Mesenchymal stem cell (in vitro differentiated cells and primary cell): ENCODE measurements around the gene WNT11.

ENCODE experiments used
- DNase-seq: peaks from one replicate; pipeline ENCODE4 v3.0.0-alpha.2; 2013
- H2AFZ ChIP-seq: one replicate; pipeline ENCODE4 v1.6.1; 2013; ENCODE audit warnings: low read depth, mild to moderate bottlenecking, control low read depth, inconsistent platforms, low read length, moderate library complexity
- H2AK5ac ChIP-seq: 2 replicates; pipeline ENCODE4 v1.6.1; 2013; ENCODE audit warnings: low read length, moderate library complexity, mild to moderate bottlenecking, inconsistent platforms; ENCODE audit not compliant: severe bottlenecking
- H2BK120ac ChIP-seq: one replicate; pipeline ENCODE4 v1.6.1; 2013; ENCODE audit warnings: low read depth, mild to moderate bottlenecking, inconsistent platforms, low read length, moderate library complexity
- H2BK12ac ChIP-seq, 2 experiments: one replicate each; pipeline ENCODE4 v1.6.1; 2013; ENCODE audit warnings: inconsistent platforms in 2 of 2, low read length in 2 of 2, mild to moderate bottlenecking in 2 of 2, moderate library complexity in 2 of 2, control low read depth in 1 of 2
- H2BK15ac ChIP-seq: one replicate; pipeline ENCODE4 v1.6.1; 2013; ENCODE audit warnings: mild to moderate bottlenecking, low read depth, inconsistent platforms; ENCODE audit not compliant: poor library complexity, severe bottlenecking
- H2BK5ac ChIP-seq: 2 replicates; pipeline ENCODE4 v1.6.1; 2013; ENCODE audit warnings: low read depth, mild to moderate bottlenecking, low read length, control low read depth, inconsistent platforms; ENCODE audit not compliant: poor library complexity, severe bottlenecking
- H3K14ac ChIP-seq, 2 experiments: one replicate each; pipeline ENCODE4 v1.6.1; 2013; ENCODE audit warnings: inconsistent platforms in 2 of 2, low read length in 2 of 2, control low read depth in 1 of 2, mild to moderate bottlenecking in 1 of 2, moderate library complexity in 1 of 2
- H3K18ac ChIP-seq, 2 experiments: one replicate each; pipeline ENCODE4 v1.6.1; 2013; ENCODE audit warnings: inconsistent platforms in 2 of 2, low read length in 2 of 2, control low read depth in 1 of 2, low read depth in 1 of 2, mild to moderate bottlenecking in 1 of 2
- H3K23ac ChIP-seq, 2 experiments: one replicate each; pipeline ENCODE4 v1.6.1; 2013; ENCODE audit warnings: inconsistent platforms in 2 of 2, low read length in 2 of 2, mild to moderate bottlenecking in 2 of 2, moderate library complexity in 2 of 2, control low read depth in 1 of 2
- H3K27ac ChIP-seq: 2 replicates; pipeline ENCODE4 v1.5.1; 2013; ENCODE audit warnings: mild to moderate bottlenecking, moderate library complexity, low read length, control low read depth, inconsistent platforms; ENCODE audit not compliant: poor library complexity, severe bottlenecking
- H3K27me3 ChIP-seq, 2 experiments: 2 replicates each; pipeline versions ENCODE4 v1.6.1 to v1.7.0; 2013; ENCODE audit warnings: low read length in 2 of 2, mild to moderate bottlenecking in 2 of 2, moderate library complexity in 2 of 2, control low read depth in 1 of 2, inconsistent platforms in 1 of 2; ENCODE audit not compliant: control insufficient read depth in 1 of 2, insufficient read depth in 1 of 2
- H3K36me3 ChIP-seq, 2 experiments: 2 replicates each; pipeline versions ENCODE4 v1.6.1 to v1.7.0; 2013; ENCODE audit warnings: low read length in 2 of 2, control low read depth in 1 of 2, inconsistent platforms in 1 of 2, low read depth in 1 of 2, mild to moderate bottlenecking in 1 of 2; ENCODE audit not compliant: insufficient read depth in 2 of 2, control insufficient read depth in 1 of 2
- H3K4ac ChIP-seq, 2 experiments: one replicate each; pipeline ENCODE4 v1.6.1; 2013; ENCODE audit warnings: inconsistent platforms in 2 of 2, low read length in 2 of 2, mild to moderate bottlenecking in 2 of 2, moderate library complexity in 2 of 2, control low read depth in 1 of 2, low read depth in 1 of 2
- H3K4me1 ChIP-seq: 2 replicates; pipeline ENCODE4 v1.6.1; 2013; ENCODE audit warnings: low read depth, low read length, control low read depth; ENCODE audit not compliant: control insufficient read depth, insufficient read depth
- H3K4me2 ChIP-seq: 2 replicates; pipeline ENCODE4 v1.6.1; 2013; ENCODE audit warnings: low read length, mild to moderate bottlenecking, inconsistent platforms; ENCODE audit not compliant: poor library complexity, severe bottlenecking
- H3K4me3 ChIP-seq, 2 experiments: 2 replicates each; pipeline versions ENCODE4 v1.5.1 to v1.7.0; 2013; ENCODE audit warnings: low read length in 2 of 2, mild to moderate bottlenecking in 2 of 2, control low read depth in 1 of 2, low read depth in 1 of 2; ENCODE audit not compliant: insufficient read depth in 1 of 2
- H3K79me1 ChIP-seq: replicated peaks from 2 replicates; pipeline ENCODE4 v1.6.1; 2013; ENCODE audit warnings: mild to moderate bottlenecking, control low read depth, low read length, inconsistent platforms; ENCODE audit not compliant: poor library complexity, severe bottlenecking
- H3K9ac ChIP-seq: 2 replicates; pipeline ENCODE4 v1.7.0; 2013; ENCODE audit warnings: mild to moderate bottlenecking, low read length, moderate library complexity
- H3K9me3 ChIP-seq: 2 replicates; pipeline ENCODE4 v1.7.0; 2013; ENCODE audit warnings: mild to moderate bottlenecking, low read length; ENCODE audit not compliant: control insufficient read depth
- H4K8ac ChIP-seq: one replicate; pipeline ENCODE4 v1.6.1; 2013; ENCODE audit warnings: inconsistent platforms, mild to moderate bottlenecking, low read length, moderate library complexity
- H4K91ac ChIP-seq: one replicate; pipeline ENCODE4 v1.6.1; 2013; ENCODE audit warnings: mild to moderate bottlenecking, low read length, inconsistent platforms
- WGBS: methylation state at CpG from one replicate; pipeline ENCODE4 v1.1.7; 2013; ENCODE audit warnings: mixed read lengths; 5-methylcytosine and 5-hydroxymethylcytosine counted together

Gene WNT11

DNA sequence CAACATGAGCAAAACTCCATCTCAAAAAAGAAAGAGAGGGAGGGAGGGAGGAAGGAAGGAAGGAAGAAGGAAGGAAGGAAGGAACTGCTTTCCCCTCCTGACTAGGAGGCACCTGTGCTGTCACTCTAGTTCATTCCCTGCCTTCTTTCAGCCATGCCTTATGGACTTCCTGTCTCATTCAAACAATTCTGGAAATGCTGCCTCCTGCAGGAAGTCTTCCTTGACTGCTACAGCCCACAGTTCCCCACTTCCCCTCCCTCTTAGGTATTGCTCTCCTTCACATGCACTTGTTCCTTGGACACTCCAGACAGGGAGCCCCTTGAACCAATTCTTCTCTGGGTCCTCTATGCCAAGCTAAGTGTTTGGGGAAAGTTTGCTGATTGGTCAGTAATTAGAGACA, 31.6 kb upstream of the WNT11 start:
- H3K27ac ChIP-seq = no peak overlapping the region
- no peak overlapping the region for H3K23ac ChIP-seq
- H3K9me3 ChIP-seq = no peaks in the 10 kb centered on the region
- peak; percentile 17 for DNase-seq
- no peaks in the 10 kb centered on the region for H3K36me3 ChIP-seq
- no peak overlapping the region for H2BK15ac ChIP-seq
- no peak overlapping the region for H4K91ac ChIP-seq
- H2AK5ac ChIP-seq = no peak overlapping the region
- peaks cover 27% of the 10 kb centered on the region for H3K4me1 ChIP-seq
- H3K18ac ChIP-seq = no peak overlapping the region
- H3K27me3 ChIP-seq = peaks cover 19 to 44% of the 10 kb centered on the region in 2 experiments
- H3K4ac ChIP-seq = no peak overlapping the region
- no peaks in the 10 kb centered on the region for H3K79me1 ChIP-seq
- H2BK5ac ChIP-seq = no peak overlapping the region
- no peak overlapping the region for H3K4me2 ChIP-seq
- no peak overlapping the region for H3K9ac ChIP-seq
- H2AFZ ChIP-seq = no peak overlapping the region
- no peak overlapping the region for H4K8ac ChIP-seq
- H3K4me3 ChIP-seq = no peak overlapping the region
- H3K14ac ChIP-seq = no peak overlapping the region
- H2BK12ac ChIP-seq = no peak overlapping the region
- no peak overlapping the region for H2BK120ac ChIP-seq

DNA sequence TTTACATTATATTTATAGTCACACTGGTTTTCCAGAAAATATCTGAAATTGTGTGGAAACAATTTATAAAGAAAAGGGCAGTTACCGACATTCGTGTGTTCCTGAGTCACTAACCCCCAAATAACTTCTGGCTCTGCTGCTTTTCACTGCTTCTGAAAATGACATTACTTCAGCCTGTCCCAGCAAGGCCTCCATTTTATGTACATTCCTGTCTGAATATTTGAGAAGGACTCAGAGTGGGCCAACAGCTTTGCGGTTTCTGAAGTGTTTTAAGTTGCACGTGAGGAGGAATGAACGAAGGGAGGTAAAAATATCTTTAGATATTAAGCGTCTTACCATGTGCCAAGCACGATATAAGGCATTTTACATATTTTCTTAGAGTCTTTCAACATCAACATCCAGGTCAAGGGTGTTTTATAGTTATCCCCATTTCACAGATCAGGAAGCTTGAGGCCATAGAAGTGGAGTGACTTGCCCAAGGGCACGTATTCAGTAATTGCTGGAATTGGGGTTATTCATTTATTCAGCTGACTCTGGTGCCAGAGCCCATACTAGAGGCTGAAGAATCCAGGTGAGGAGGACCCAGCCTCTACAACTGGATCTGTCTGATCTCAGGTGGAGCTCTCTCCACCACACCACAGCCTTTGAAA, 30.8 kb upstream of the WNT11 start:
- Histone ChIP-seq H4K91ac (no peak overlapping the region), H3K79me1 (no peaks in the 10 kb centered on the region), H3K23ac (no peak overlapping the region), H3K4me1 (peaks cover 34% of the 10 kb centered on the region), H3K36me3 (no peaks in the 10 kb centered on the region), H2BK120ac (no peak overlapping the region), H3K9me3 (no peaks in the 10 kb centered on the region), H2AK5ac (no peak overlapping the region), H2BK15ac (no peak overlapping the region), H3K4ac (no peak overlapping the region), H3K9ac (peak overlapping the region; percentile 92), H3K27ac (no peak overlapping the region), H3K4me2 (no peak overlapping the region), H2BK12ac (no peak overlapping the region), H2BK5ac (no peak overlapping the region), H2AFZ (no peak overlapping the region), H4K8ac (no peak overlapping the region), H3K14ac (no peak overlapping the region), H3K4me3 (no peak overlapping the region), H3K27me3 (peaks cover 11 to 36% of the 10 kb centered on the region in 2 experiments), H3K18ac (no peak overlapping the region)
- DNase-seq = peak; percentile 9
- WGBS = 90% methylated on average over 4 of the region's 8 CpGs

DNA sequence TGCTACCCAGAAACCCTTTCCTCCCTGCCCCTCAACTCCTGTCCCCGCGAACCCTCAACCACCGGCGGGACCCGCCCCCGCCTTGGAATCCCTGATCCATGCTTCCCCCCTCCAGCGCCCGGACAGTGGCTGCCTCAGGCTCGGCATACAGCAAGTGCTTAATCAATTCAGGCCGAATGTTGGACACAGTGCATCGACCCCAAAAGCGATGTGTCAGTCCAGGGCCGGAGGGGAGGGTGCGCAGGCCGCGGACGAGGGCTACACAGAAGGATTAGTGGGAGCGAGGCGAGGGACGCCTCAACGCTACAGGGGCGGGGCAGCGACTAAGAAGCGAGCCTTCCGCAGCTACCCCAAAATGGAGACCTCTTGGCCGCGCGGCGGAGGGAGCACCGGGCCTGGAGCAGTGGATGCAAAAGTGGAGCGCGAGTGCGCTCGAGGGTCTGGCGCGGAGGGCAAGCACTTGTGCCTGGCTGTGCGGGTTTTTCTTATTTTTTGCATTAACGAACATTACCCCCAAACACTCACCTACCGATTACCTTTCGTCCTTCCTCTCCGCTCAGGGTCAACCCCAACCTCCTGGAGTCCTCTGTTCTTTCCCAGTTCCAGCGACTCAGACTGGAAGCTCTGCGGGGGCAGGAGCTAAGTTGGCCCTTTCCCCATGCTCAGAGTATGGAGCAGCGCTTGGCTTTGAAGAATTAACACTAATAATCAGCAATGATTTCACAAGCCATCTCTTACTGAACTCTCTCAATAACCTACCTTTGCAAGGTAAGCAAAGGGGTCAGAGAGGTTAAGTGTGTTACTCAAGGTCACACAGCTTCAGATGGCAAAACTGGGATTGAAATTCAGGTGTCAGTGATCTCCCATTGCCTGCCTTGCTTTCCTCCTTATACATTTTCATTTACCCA, 30.0 kb upstream of the WNT11 start:
- Histone ChIP-seq H2AK5ac (no peak overlapping the region), H3K4me1 (peaks cover 40% of the 10 kb centered on the region), H3K4me2 (peak overlapping the region; percentile 84), H3K27ac (no peak overlapping the region), H3K9me3 (no peaks in the 10 kb centered on the region), H3K4ac (no peak overlapping the region), H2AFZ (peak overlapping the region; percentile 94), H4K8ac (no peak overlapping the region), H2BK120ac (no peak overlapping the region), H3K79me1 (no peaks in the 10 kb centered on the region), H2BK12ac (no peak overlapping the region), H2BK15ac (peak overlapping the region; percentile 30), H3K4me3 (peak overlapping the region; percentile 85), H3K27me3 (peaks cover 8 to 33% of the 10 kb centered on the region in 2 experiments), H3K36me3 (no peaks in the 10 kb centered on the region), H2BK5ac (no peak overlapping the region), H3K18ac (peak overlapping the region in 1 of 2 experiments; percentile 13), H3K14ac (peak overlapping the region in 1 of 2 experiments; percentile 33), H3K9ac (peak overlapping the region; percentile 92), H4K91ac (no peak overlapping the region), H3K23ac (no peak overlapping the region)
- 2% methylated on average over 44 of the region's 44 CpGs for WGBS
- DNase-seq = peak; percentile 71
